HepG2 (cell line): Measurements from ENCODE around the gene WDR47. TPM values are rescaled to one million over a fixed set of nuclear protein-coding genes. Genes with fewer than 3 reads are reported as not detected.

Experiments
- AFF4 ChIP-seq: sonication (generic); formaldehyde crosslinking; IDR thresholded peaks from 2 replicates; pipeline ENCODE4 v1.4.0; 2020; ENCODE audit warnings: missing genetic modification reagents
- ATF3 ChIP-seq: sonication (generic); formaldehyde crosslinking; IDR thresholded peaks from 2 replicates; pipeline ENCODE4 v1.4.0; 2020; ENCODE audit warnings: missing genetic modification reagents
- CBFB ChIP-seq: sonication (generic); formaldehyde crosslinking; IDR thresholded peaks from 2 replicates; pipeline ENCODE4 v1.4.0; 2020; ENCODE audit warnings: missing genetic modification reagents
- HOXA3 ChIP-seq: sonication (generic); formaldehyde crosslinking; IDR thresholded peaks from 2 replicates; pipeline ENCODE4 v1.5.0; 2020; ENCODE audit warnings: missing genetic modification reagents
- ISX ChIP-seq: sonication (generic); formaldehyde crosslinking; conservative IDR thresholded peaks from 2 replicates; pipeline ENCODE4 v1.5.0; 2020; ENCODE audit warnings: missing genetic modification reagents
- JUND ChIP-seq: sonication (generic); formaldehyde crosslinking; IDR thresholded peaks from 2 replicates; pipeline ENCODE4 v1.8.0; 2022; ENCODE audit warnings: mild to moderate bottlenecking, missing genetic modification reagents
- MAX ChIP-seq: IDR thresholded peaks from 2 replicates; pipeline ENCODE4 v1.6.1; 2012; ENCODE audit warnings: inconsistent platforms
- MXD3 ChIP-seq: IDR thresholded peaks from 2 replicates; pipeline ENCODE4 v1.6.1; 2016; ENCODE audit warnings: mild to moderate bottlenecking, missing biosample characterization, missing genetic modification reagents
- MYC ChIP-seq: sonication (generic); formaldehyde crosslinking; IDR thresholded peaks from 2 replicates; pipeline ENCODE4 v1.9.0; 2021; ENCODE audit warnings: missing genetic modification reagents, borderline replicate concordance
- SALL1 ChIP-seq: sonication (generic); formaldehyde crosslinking; IDR thresholded peaks from 2 replicates; pipeline ENCODE4 v1.8.0; 2022; ENCODE audit warnings: mild to moderate bottlenecking, missing genetic modification reagents
- SRSF4 ChIP-seq: fragments of 200-400 bp; formaldehyde crosslinking; IDR thresholded peaks from one replicate; pipeline ENCODE4 v1.6.1; 2018; ENCODE audit warnings: mild to moderate bottlenecking, low read depth, low read length, moderate library complexity; ENCODE audit not compliant: poor library complexity, severe bottlenecking
- TFAP4 ChIP-seq: sonication (generic); IDR thresholded peaks from 2 replicates; pipeline ENCODE4 v1.6.1; 2016; ENCODE audit warnings: low read depth, borderline replicate concordance
- ZBTB39 ChIP-seq: sonication (generic); formaldehyde crosslinking; IDR thresholded peaks from 2 replicates; pipeline ENCODE4 v1.5.0; 2020; ENCODE audit warnings: missing genetic modification reagents
- ZNF230 ChIP-seq: sonication (generic); formaldehyde crosslinking; IDR thresholded peaks from 2 replicates; pipeline ENCODE4 v1.4.0; 2020; ENCODE audit warnings: mild to moderate bottlenecking, missing genetic modification reagents
- ZNF343 ChIP-seq: sonication (generic); formaldehyde crosslinking; IDR thresholded peaks from 2 replicates; pipeline ENCODE4 v1.4.0; 2020; ENCODE audit warnings: mild to moderate bottlenecking, missing genetic modification reagents
- ZNF724P ChIP-seq: sonication (generic); formaldehyde crosslinking; IDR thresholded peaks from 2 replicates; pipeline ENCODE4 v1.8.0; 2022; ENCODE audit warnings: missing genetic modification reagents, borderline replicate concordance
- ZNF766 ChIP-seq: sonication (generic); formaldehyde crosslinking; IDR thresholded peaks from 2 replicates; pipeline ENCODE4 v1.5.0; 2020; ENCODE audit warnings: missing genetic modification reagents, borderline replicate concordance
- ZNF768 ChIP-seq: sonication (generic); formaldehyde crosslinking; IDR thresholded peaks from 2 replicates; pipeline ENCODE4 v1.4.0; 2020; ENCODE audit warnings: missing genetic modification reagents
- ZNF784 ChIP-seq: sonication (generic); formaldehyde crosslinking; IDR thresholded peaks from 2 replicates; pipeline ENCODE4 v1.5.1; 2020; ENCODE audit warnings: missing genetic modification reagents, mild to moderate bottlenecking, borderline replicate concordance
- ZSCAN25 ChIP-seq: sonication (generic); formaldehyde crosslinking; IDR thresholded peaks from 2 replicates; pipeline ENCODE4 v1.8.0; 2022; ENCODE audit warnings: mild to moderate bottlenecking, missing genetic modification reagents
- polyA plus RNA-seq, 8 experiments: library from polyadenylated mRNA; depleted of rRNA in 3 of 8; stranded (reverse) in 7 of 8; unstranded in 1 of 8; fragments of >200 nt; fragmentation: Illumina TruSeq in 4 of 8; extraction: Trizol in 4 of 8; gene quantifications; 2 replicates each; pipeline versions ENCODE4 v1.2.1 to v1.2.3, GENCODE V29; 2011 to 2016; ENCODE audit warnings: low read depth in 4 of 8, missing spikeins in 1 of 8, mixed read lengths in 1 of 8; ENCODE audit not compliant: insufficient read depth in 1 of 8
- total RNA-seq, 5 experiments: library from RNA; depleted of rRNA; stranded (reverse); fragments of >200 nt; fragmentation: Illumina TruSeq; extraction: Trizol; gene quantifications; 2 replicates each; pipeline ENCODE4 v1.2.3, GENCODE V29; 2016; ENCODE audit warnings: low read depth in 1 of 5

The WDR47 gene
- total and polyA plus RNA-seq, 2 of the 13 experiments (the other 11 are each of a cell fraction or from before 2014, with no cell fraction given), result 4.3 to 5.9 TPM

- TF ChIP-seq MXD3 (CRISPR knock-in tag), result peak; percentile 67; the same call in 1 of the 2 replicates
- no peak; the same call in 1 of the 2 replicates for TF ChIP-seq ZNF768
- TF ChIP-seq ZNF784 (CRISPR knock-in tag), result no peak
- TF ChIP-seq ZNF230 (CRISPR knock-in tag), result no peak; the same call in 1 of the 2 replicates
- no peak for TF ChIP-seq SRSF4
- TF ChIP-seq ZNF766 (CRISPR knock-in tag), result no peak
- no peak for TF ChIP-seq ZNF343 (CRISPR knock-in tag)
- TF ChIP-seq SALL1 (CRISPR knock-in tag), result peak; percentile 52; the same call in 1 of the 2 replicates
- no peak for TF ChIP-seq AFF4 (CRISPR knock-in tag)
- TF ChIP-seq ZBTB39 (CRISPR knock-in tag), result no peak
- TF ChIP-seq ZSCAN25 (CRISPR knock-in tag), result no peak
- peak; percentile 51; the same call in 1 of the 2 replicates for TF ChIP-seq HOXA3 (CRISPR knock-in tag)
- TF ChIP-seq CBFB (CRISPR knock-in tag), result peak; percentile 28; the same call in 1 of the 2 replicates
- peak; percentile 7; the same call in 1 of the 2 replicates for TF ChIP-seq TFAP4
- TF ChIP-seq JUND, result no peak
- no peak for TF ChIP-seq ATF3
- TF ChIP-seq ISX (CRISPR knock-in tag), result no peak
- TF ChIP-seq MAX, result peak; percentile 61
- 0 out of 2 replicates have a peak, but pooled peaks have one; percentile 36 for TF ChIP-seq ZNF724P (CRISPR knock-in tag)
- no peak for TF ChIP-seq MYC
These were observed at the start of gene WDR47 (continued) for GRCh38 chr1:109041621-109042468.
